ENCODE measurements around the gene YEATS4. TPM values are rescaled to one million over a fixed set of nuclear protein-coding genes. Genes with fewer than 3 reads are reported as not detected.
"Not testable (repeated sequence)": the region's sequence is repeated elsewhere in the genome, so short reads cannot be mapped to it uniquely, and the experiment has no call there.

Gene YEATS4
- 17.0 and 34.0 TPM in 2 replicates for total RNA-seq

- DNase-seq (ENCODE audit: low read depth) = peak; percentile 84
Observed at GRCh38 chr12:69359531-69360347, at the start of gene YEATS4. Gene YEATS4 (plus strand): TSS chr12:69359743. CDS start chr12:69359973, 230 bp downstream.

DNA sequence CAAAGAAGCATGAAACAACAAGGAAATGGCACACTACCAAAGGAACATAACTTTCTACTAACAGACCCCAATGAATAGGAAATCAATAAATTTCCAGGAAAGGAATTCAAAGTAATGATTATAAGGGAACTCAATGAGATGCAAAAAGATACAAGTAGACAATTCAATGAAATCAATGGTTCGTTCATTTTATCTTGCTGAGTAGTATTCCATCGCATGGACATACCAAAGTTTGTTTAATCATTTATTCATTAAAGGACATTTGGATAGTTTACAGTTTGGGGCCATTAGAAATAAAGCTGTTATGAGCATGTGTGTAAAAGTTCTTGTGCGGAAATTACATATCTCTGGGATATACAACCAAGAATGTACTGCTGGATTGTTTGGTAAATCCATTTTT, 46.3 kb upstream of the YEATS4 start:
- no peak for DNase-seq (ENCODE audit: low read depth)

- DNase-seq (ENCODE audit: low read depth) = not testable (repeated sequence)
Observed at GRCh38 chr12:69316784-69317183, 42.8 kb upstream of the YEATS4 start.

- not testable (repeated sequence) for DNase-seq (ENCODE audit: low read depth)
Observed at GRCh38 chr12:69317233-69317632, 42.3 kb upstream of the YEATS4 start.

- DNase-seq (ENCODE audit: low read depth) = no peak
Observed at GRCh38 chr12:69318225-69318624, 41.3 kb upstream of the YEATS4 start.

DNA sequence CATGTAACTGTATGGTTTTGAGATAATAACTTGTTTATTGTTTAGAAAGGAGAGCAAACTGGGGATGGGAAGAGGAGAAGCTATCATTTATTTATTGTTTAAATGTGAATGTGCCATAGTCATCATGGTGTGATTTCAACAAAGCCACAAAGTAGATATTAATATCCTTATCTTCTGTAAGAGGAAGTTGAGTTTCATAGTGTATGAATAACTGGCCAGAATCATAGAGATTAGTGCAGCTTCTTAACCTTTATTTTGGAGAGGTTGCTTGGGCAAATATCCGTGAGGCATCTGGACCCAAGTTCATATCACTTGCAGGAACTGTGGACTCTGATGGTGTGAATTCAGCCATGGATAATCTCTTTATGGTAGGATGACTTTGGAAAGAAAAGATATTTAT, 38.2 kb upstream of the YEATS4 start:
- DNase-seq (ENCODE audit: low read depth) = no peak

- no peak for DNase-seq (ENCODE audit: low read depth)
Observed at GRCh38 chr12:69324797-69325466, 34.6 kb upstream of the YEATS4 start.

GRCh38 chr12:69328426-69328825, 31.1 kb upstream of the YEATS4 start:
- DNase-seq (ENCODE audit: low read depth) = no peak

DNA sequence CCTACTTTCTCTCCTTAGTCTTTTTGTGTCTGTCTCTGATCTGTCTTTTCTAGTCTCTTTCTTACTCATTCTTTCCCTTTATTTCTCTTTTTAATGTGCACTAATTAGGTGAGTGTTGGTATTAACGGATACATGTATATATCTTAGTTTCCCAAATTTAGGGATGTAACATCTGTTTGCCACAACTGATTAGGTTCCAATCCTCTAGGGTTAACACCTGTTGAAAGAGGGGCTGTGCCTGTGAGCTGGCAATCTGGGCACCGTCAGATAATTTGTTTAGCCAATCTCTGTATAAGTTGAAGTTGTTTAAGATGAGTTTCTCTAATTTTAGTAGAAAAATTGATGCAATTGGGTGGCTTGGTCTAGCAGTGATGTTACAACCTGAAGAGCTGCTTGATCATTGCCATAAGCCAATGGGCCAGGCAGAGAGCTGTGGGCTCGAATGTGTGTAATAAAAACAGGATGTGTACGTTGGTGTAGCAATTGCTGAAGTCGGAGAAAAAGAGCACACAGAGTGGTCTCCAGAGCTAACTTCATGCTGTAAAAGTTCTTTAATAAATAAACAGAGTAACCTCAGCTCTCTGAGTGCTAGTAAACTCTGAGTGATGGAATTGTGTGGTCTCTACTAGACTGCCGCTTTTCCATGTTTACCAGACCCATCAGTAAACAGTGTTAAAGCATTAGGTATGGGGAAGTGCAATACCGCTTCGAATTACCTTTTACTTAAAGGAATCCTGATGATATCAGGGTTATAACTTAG, 29.7 kb upstream of the YEATS4 start:
- DNase-seq (ENCODE audit: low read depth) = peak; percentile 9

- peak; percentile 35 for DNase-seq (ENCODE audit: low read depth)
Observed at GRCh38 chr12:69330475-69331473, 28.8 kb upstream of the YEATS4 start.

DNA sequence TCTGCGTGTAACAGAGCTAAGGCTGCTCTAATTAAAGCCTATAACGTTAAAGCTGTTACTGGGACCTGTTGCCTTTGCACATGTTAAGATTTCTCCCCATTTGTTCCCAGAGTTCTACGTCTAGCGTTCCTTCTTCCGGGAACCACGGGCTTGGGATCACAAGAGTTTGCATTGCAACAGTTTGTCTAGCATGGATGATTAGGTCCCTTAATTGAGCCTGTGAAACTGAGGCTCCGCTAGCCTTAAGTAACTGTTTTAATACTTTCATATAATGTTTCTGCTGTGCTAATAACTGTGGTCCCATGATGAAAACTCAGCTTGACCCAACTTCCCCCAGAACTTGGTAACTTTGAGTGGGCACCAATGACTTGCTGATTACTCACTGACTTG, 28.0 kb upstream of the YEATS4 start:
- DNase-seq (ENCODE audit: low read depth) = peak; percentile 36

DNA sequence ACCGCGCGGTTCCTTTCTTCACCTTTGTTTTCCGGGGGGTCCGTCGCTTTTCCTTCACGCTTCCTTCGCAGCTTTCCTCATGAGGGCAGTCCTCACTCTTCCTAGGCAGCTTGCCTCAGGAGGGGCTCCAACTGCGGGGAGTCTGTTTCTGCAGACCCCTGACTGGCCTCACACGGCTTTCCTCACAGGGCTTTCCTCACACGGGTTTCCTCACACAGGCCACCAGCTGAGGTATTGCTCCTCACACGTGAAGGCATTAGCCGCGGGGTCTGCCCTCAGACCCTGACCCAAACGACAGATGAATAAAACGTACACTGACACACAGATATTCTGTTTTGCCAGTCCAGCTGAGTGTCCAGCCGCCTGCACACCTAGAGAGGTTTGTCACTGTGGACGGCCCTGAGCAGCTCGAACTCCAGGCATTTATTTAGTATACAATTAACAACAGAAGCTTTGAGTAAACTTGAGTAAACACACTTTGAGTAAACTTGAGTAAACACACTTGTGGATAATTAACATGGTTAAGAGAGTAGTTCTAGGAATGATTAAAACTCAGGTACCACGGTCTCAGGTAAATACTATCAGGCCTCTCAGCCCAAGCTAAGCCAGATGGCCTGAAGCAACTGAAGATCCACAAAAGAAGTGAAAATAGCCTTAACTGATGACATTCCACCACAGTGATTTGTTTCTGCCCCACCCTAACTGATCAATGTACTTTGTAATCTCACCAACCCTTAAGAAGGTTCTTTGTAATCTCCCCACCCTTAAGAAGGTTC, 27.4 kb upstream of the YEATS4 start:
- peak; percentile 21 for DNase-seq (ENCODE audit: low read depth)

DNA sequence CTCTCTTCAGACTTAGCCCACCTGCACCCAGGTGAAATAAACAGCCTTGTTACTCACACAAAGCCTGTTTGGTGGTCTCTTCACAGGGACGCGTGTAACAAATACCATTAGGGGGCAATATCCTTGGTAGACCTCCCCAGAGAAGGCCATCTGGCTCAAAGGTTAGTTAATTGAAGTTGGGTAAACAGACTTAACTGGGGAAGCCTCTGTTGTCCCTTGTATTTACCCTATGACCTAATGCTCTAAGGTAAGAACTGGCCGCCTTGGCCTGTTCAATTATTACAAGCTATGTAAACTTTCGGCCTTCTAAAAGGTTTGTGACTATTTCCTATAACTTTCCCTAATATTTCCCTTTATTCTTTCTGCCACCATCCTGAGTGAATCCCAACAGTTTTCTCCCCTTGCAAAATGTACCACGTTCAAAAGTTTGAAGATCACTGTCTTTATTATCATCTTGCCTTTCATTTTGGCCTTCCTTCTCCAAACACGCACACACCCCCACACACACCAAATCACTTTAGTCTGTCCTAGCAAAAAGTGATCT, 26.7 kb upstream of the YEATS4 start:
- no peak for DNase-seq (ENCODE audit: low read depth)

DNA sequence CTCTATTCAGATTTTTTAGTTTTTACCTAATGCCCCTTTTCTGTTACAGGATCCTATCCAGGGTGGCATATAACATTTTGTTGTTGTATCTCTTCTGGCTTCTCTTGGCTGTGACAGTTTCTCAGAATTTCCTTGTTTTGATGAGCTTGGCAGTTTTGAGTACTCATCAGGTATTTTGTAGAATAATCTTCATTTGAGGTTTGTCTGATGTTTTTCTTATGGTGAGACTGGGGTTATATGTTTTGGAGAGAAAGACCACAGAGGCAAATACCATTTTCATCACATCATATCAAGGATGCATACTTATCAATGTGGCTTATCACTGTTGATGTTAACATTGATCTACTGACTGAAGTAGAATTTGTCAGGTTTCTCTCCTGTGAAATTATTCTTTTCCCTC, 25.4 kb upstream of the YEATS4 start:
- DNase-seq (ENCODE audit: low read depth) = no peak

GRCh38 chr12:69337311-69338090, 22.0 kb upstream of the YEATS4 start:
- DNase-seq (ENCODE audit: low read depth) = no peak

GRCh38 chr12:69338120-69338859, 21.3 kb upstream of the YEATS4 start:
- DNase-seq (ENCODE audit: low read depth) = no peak

DNA sequence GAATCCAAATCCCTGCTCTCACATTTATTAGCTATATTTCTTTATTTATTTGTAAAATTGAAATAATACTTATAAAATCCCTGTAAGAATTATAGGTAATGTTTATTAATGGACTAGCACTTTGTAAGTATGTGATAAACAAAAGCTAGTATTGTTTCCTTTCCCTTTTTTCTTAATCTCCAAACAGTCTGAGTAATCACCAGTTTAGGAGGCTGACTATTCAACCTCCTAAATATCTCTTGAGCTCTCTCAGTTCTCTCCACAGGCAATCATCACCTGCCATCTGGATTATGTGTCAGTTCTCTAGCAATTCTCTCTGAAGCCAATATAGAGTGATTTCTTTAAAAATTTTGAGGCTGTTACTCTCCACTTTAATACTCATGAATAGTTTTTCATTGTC, 20.6 kb upstream of the YEATS4 start:
- no peak for DNase-seq (ENCODE audit: low read depth)

DNA sequence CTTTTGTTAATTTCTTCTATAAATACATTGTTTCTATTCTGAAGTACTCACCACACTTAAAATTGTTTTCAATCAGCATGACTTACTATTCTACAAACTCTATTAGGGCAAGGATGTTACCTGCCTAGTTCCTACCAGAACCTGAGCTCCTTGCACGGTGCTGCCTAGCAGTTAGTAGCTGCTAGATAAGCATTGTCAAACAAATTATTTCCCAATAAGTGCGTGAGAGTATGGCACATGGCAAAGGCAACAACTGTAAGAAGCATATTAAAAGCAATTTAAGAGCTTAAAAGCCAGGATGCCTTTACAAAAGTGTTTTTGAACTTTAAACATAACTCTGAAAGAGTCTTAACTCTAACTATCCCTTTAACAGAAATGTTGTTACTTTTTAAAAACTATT, 19.5 kb upstream of the YEATS4 start:
- no peak for DNase-seq (ENCODE audit: low read depth)

- no peak for DNase-seq (ENCODE audit: low read depth)
Observed at GRCh38 chr12:69341328-69341727, 18.2 kb upstream of the YEATS4 start.

All from renal cortical epithelial cell (primary cell).